ENCODE data around the gene PNMA5.
A peak's percentile ranks its signal among the peaks of the same experiment; 100 is the strongest.
"Not testable (repeated sequence)": the region's sequence is repeated elsewhere in the genome, so short reads cannot be mapped to it uniquely, and the experiment has no call there.

Gene PNMA5

DNA sequence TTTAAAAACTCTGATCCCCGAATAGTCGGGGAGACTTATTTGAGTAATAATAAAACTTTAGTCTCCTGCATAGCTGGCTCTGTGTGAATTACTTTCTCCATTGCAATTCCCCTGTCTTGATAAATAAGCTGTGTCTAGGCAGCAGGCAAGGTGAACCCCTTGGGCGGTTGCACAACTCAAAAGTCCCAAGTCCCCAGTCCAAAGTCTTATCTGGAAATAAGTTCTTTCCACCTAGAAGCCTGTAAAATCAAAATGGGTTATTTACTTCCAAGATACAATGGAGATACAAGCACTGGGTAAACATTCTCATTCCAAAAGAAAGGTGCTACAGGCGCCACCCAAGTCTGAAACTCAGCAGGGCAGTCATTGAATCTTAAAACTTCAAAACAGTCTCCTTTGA lies 10.1 kb upstream of the PNMA5 start:
- TF ChIP-seq POU2F2 (IDR thresholded peaks at IDR 0.05; ENCODE audit: low read depth, low read length) (no peak), POLR2A (IDR thresholded peaks at IDR 0.05; ENCODE audit: low read depth, low read length) (no peak), SPI1 (IDR thresholded peaks at IDR 0.05; ENCODE audit: low read depth, low read length) (no peak), PAX5 (IDR thresholded peaks at IDR 0.05; ENCODE audit: insufficient read depth, low read length, severe bottlenecking) (no peak), TAF1 (IDR thresholded peaks at IDR 0.05; ENCODE audit: low read depth, low read length) (no peak), POLR2AphosphoS5 (IDR thresholded peaks at IDR 0.05; ENCODE audit: low read depth, low read length) (no peak)
- DNase-seq (ENCODE audit: insufficient read length, low spot score) (no peak), FAIRE-seq (no peak)

DNA sequence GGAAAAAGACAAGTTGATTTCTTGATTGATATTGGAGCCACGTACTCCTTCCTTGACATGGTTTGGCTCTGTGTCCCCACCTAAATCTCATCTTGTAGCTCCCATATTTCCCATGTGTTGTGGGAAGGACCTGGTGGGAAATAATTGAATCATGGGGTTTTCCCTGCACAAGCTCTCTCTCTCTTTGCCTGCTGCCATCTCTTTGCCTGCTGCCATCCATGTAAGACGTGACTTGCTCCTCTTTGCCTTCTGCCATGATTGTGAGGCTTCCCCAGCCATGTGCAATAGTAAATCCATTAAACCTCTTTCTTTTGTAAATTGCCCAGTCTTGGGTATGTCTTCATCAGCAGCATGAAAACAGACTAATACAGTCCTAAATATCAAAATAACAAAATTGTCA lies 8.3 kb upstream of the PNMA5 start:
- not testable (repeated sequence) for DNase-seq (ENCODE audit: insufficient read length, low spot score); FAIRE-seq

DNA sequence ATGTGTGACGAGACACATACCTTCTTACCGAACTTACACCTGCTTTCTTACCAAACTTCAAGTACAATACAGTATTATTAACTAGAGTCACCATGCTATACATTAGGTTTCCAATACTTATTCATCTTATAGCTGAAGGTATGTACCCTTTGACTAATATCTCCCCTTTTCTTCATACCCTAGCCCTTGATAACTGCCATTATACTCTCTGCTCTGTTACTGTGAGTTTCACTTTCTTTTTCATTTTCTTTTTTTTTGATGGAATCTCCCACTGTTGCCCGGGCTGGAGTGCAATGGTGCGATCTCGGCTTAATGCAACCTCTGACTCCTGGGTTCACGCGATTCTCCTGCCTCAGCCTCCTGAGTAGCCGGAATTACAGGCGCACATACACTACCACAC lies 3.4 kb upstream of the PNMA5 start:
- TF ChIP-seq PAX5 (IDR thresholded peaks at IDR 0.05; ENCODE audit: insufficient read depth, low read length, severe bottlenecking) (no peak), POLR2AphosphoS5 (IDR thresholded peaks at IDR 0.05; ENCODE audit: low read depth, low read length) (no peak), POLR2A (IDR thresholded peaks at IDR 0.05; ENCODE audit: low read depth, low read length) (no peak), POU2F2 (IDR thresholded peaks at IDR 0.05; ENCODE audit: low read depth, low read length) (no peak), TAF1 (IDR thresholded peaks at IDR 0.05; ENCODE audit: low read depth, low read length) (no peak), SPI1 (IDR thresholded peaks at IDR 0.05; ENCODE audit: low read depth, low read length) (no peak)
- FAIRE-seq (no peak), DNase-seq (ENCODE audit: insufficient read length, low spot score) (no peak)

DNA sequence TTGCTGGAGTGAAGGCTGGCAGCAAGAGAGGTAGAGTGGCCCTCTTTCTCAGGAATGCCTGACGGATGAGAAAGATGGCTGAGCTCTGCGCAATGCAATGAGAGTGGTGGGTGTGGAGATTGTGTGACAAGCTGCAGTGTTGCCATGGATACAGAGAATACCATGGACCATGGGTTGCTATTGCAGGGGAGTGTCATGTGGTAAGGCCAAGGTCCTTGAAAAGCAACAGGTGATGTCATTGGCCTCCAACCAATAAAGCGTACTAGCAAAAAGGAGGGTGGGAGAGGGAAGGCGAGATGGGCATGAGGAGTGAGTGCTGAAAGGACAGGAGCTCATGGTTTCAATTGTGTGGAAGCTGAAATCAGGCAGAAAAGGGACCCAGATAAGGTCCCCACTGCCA lies 1.8 kb downstream of the PNMA5 start:
- TF ChIP-seq SPI1 (IDR thresholded peaks at IDR 0.05; ENCODE audit: low read depth, low read length) (no peak), POLR2AphosphoS5 (IDR thresholded peaks at IDR 0.05; ENCODE audit: low read depth, low read length) (no peak), POU2F2 (IDR thresholded peaks at IDR 0.05; ENCODE audit: low read depth, low read length) (no peak), TAF1 (IDR thresholded peaks at IDR 0.05; ENCODE audit: low read depth, low read length) (no peak), POLR2A (IDR thresholded peaks at IDR 0.05; ENCODE audit: low read depth, low read length) (no peak), PAX5 (IDR thresholded peaks at IDR 0.05; ENCODE audit: insufficient read depth, low read length, severe bottlenecking) (no peak)
- DNase-seq (ENCODE audit: insufficient read length, low spot score) (no peak), FAIRE-seq (no peak)

GRCh38 chrX:152991123-152991522 lies 2.8 kb downstream of the PNMA5 start:
- FAIRE-seq (no peak), DNase-seq (ENCODE audit: insufficient read length, low spot score) (no peak)
- no peak for TF ChIP-seq SPI1 (IDR thresholded peaks at IDR 0.05; ENCODE audit: low read depth, low read length)
- no peak for TF ChIP-seq POLR2A (IDR thresholded peaks at IDR 0.05; ENCODE audit: low read depth, low read length)
- no peak for TF ChIP-seq PAX5 (IDR thresholded peaks at IDR 0.05; ENCODE audit: insufficient read depth, low read length, severe bottlenecking)

- FAIRE-seq (no peak), DNase-seq (ENCODE audit: insufficient read length, low spot score) (no peak)
- TF ChIP-seq TAF1 (IDR thresholded peaks at IDR 0.05; ENCODE audit: low read depth, low read length): no peak
- no peak for TF ChIP-seq SPI1 (IDR thresholded peaks at IDR 0.05; ENCODE audit: low read depth, low read length)
- no peak for TF ChIP-seq PAX5 (IDR thresholded peaks at IDR 0.05; ENCODE audit: insufficient read depth, low read length, severe bottlenecking)
- no peak for TF ChIP-seq POLR2A (IDR thresholded peaks at IDR 0.05; ENCODE audit: low read depth, low read length)
- TF ChIP-seq POU2F2 (IDR thresholded peaks at IDR 0.05; ENCODE audit: low read depth, low read length): no peak
- no peak for TF ChIP-seq POLR2AphosphoS5 (IDR thresholded peaks at IDR 0.05; ENCODE audit: low read depth, low read length)
Observed at GRCh38 chrX:152989292-152989658, 4.6 kb downstream of the PNMA5 start.

GRCh38 chrX:152988536-152989291 lies 5.2 kb downstream of the PNMA5 start:
- no peak for TF ChIP-seq POU2F2 (IDR thresholded peaks at IDR 0.05; ENCODE audit: low read depth, low read length)
- TF ChIP-seq TAF1 (IDR thresholded peaks at IDR 0.05; ENCODE audit: low read depth, low read length): no peak
- TF ChIP-seq PAX5 (IDR thresholded peaks at IDR 0.05; ENCODE audit: insufficient read depth, low read length, severe bottlenecking): no peak
- no peak for TF ChIP-seq POLR2AphosphoS5 (IDR thresholded peaks at IDR 0.05; ENCODE audit: low read depth, low read length)
- TF ChIP-seq SPI1 (IDR thresholded peaks at IDR 0.05; ENCODE audit: low read depth, low read length): peak; percentile 72
- TF ChIP-seq POLR2A (IDR thresholded peaks at IDR 0.05; ENCODE audit: low read depth, low read length): no peak
- FAIRE-seq (peak; percentile 94), DNase-seq (ENCODE audit: insufficient read length, low spot score) (no peak)

DNA sequence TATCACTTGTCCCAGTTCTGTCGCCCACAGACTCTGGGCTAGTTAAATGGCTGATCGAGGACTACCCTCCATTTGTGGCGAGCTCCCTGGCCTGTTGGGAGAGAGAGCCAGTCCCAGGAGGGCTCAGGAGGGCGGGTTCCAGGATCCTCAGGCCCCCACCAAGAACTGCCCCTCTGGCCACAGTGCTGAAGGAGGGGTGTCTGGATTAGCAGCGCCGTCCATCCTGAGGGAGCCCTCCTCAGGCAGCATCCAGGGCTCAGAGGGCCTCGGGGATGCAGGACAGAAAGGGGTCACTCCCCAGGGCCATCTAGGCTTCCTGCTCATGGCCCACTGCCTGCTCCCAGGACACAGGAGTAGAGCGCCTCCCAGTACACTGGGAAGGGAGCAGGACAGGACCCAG lies 6.1 kb downstream of the PNMA5 start:
- TF ChIP-seq TAF1 (IDR thresholded peaks at IDR 0.05; ENCODE audit: low read depth, low read length) (no peak), POLR2A (IDR thresholded peaks at IDR 0.05; ENCODE audit: low read depth, low read length) (no peak), SPI1 (IDR thresholded peaks at IDR 0.05; ENCODE audit: low read depth, low read length) (no peak), POLR2AphosphoS5 (IDR thresholded peaks at IDR 0.05; ENCODE audit: low read depth, low read length) (no peak), POU2F2 (IDR thresholded peaks at IDR 0.05; ENCODE audit: low read depth, low read length) (no peak), PAX5 (IDR thresholded peaks at IDR 0.05; ENCODE audit: insufficient read depth, low read length, severe bottlenecking) (no peak)
- DNase-seq (ENCODE audit: insufficient read length, low spot score) (no peak), FAIRE-seq (no peak)

- peak; percentile 67 for FAIRE-seq
- DNase-seq (ENCODE audit: insufficient read length, low spot score): not testable (repeated sequence)
Observed at GRCh38 chrX:152987156-152987555, 6.8 kb downstream of the PNMA5 start.

DNA sequence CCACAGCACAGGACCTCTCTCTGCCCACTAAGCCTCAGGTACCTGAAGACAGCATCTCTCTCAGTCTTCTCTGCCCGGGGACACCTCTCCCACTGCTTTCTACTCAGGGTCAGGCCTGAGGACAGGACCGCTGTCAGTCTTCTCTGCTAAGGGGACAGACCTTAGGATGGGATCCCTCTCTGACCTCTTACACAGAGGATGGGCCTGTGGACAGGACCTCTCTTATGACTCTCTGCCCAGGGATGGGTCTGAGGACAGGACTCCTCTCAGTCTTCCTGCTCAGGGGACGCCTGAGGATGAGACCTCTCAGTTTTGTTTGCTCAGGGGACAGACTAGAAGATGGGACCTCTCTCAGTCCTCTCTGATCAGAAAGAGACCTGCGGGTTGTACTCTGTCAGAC lies 8.5 kb downstream of the PNMA5 start:
- peak; percentile 23 for FAIRE-seq

DNA sequence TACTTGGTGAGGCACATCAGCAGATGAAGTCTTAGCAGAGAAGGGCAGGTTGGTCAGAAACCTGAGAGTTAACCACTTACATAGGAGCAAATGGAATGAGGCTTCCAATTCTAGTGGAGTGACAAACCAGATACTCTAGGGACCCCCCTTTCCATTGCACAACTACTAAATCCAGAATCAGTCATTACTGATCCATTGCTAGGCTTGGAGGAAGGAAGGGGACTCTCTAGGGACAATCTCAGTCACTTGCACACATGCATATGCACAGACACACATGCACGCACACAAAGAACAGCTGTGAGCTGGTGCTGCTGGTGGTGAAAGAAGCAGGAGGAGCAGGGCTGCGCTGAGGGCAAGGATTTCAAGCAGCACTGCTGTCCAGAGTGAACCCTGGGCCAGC lies 25.7 kb downstream of the PNMA5 start:
- DNase-seq (ENCODE audit: insufficient read length, low spot score) (no peak), FAIRE-seq (no peak)
- TF ChIP-seq PAX5 (IDR thresholded peaks at IDR 0.05; ENCODE audit: insufficient read depth, low read length, severe bottlenecking) (no peak), SPI1 (IDR thresholded peaks at IDR 0.05; ENCODE audit: low read depth, low read length) (no peak), POLR2A (IDR thresholded peaks at IDR 0.05; ENCODE audit: low read depth, low read length) (no peak), POU2F2 (IDR thresholded peaks at IDR 0.05; ENCODE audit: low read depth, low read length) (no peak), POLR2AphosphoS5 (IDR thresholded peaks at IDR 0.05; ENCODE audit: low read depth, low read length) (no peak), TAF1 (IDR thresholded peaks at IDR 0.05; ENCODE audit: low read depth, low read length) (no peak)

More for the DNA sequence above, 8.5 kb downstream of the PNMA5 start:
- not testable (repeated sequence) for DNase-seq (ENCODE audit: insufficient read length, low spot score)

All from GM12891 (cell line).